EL (cell line): ENCODE data around the gene KLF1.

Experiments used
- DNase-seq: peaks from one replicate; pipeline ENCODE4 v3.0.0-alpha.2; 2016

Gene KLF1

DNA sequence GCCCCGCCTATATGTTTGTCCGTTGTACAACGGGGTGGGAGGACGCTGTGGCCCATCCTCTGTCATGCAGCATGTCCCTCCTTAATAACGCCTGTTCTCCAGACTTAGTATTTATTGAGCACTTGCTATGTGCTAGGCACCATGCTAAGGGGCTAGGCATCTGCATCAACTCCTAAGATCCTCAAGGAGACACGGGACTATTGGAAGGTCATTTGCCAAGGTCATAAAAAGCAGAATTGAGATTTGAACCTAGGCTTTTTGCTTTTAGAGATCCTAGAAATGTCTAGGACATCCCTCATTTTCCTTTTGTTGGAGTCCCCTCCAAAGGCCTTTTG is 50.5 kb downstream of the KLF1 start:
- DNase-seq = no peak

DNA sequence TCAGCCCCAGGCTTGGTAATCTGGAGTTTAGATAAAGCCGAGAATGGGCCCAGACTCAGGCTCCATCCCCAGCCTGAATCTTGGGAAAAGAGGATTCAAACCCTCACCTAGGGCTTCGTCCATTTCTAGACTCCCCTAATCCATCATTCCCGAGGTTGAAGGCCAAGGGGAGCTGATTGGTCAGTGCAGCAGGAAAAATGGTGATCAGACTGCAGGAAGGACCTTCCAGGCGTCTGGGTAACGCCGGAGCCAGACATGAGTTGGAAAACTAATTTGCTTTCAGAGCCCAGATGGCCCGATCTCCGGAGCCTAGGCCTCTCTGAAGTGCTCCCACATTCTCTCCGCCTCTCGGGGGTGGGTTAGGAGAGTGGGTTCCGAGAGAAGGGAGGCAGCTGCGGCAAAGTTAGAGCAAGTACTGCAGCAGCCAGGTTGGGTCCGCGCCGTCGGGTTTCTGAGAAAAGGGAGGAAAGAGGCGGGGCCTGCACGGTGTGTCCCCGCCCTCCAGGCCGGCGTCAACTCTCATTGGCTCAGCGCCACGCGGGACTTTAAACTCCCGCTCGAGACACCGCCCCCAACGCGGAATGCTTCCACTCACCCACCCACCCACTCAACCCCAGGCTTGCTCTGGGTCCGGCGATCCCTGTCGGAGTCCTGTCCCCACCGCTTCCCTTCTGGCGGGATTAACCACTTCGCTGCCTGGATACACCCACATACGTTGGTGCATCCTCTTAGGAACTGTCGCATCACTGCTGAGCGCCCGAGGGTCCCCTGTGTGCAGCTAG is 51.8 kb downstream of the KLF1 start:
- peak; percentile 33 for DNase-seq

GRCh38 chr19:12834566-12834943 is 52.4 kb downstream of the KLF1 start, which contains the start of gene RTBDN:
RTBDN (minus strand) TSS chr19:12834579; CDS start chr19:12829979, 4,600 bp downstream.
- peak; percentile 26 for DNase-seq
